Glomerular visceral epithelial cell (primary cell): ENCODE results near the gene DYNLL2.
"Not testable (repeated sequence)": the region's sequence is repeated elsewhere in the genome, so short reads cannot be mapped to it uniquely, and the experiment has no call there.

Experiments used
- DNase-seq: peaks from one replicate; pipeline ENCODE4 v3.0.0-alpha.2; 2016; ENCODE audit errors: extremely low spot score

DYNLL2 gene

DNA sequence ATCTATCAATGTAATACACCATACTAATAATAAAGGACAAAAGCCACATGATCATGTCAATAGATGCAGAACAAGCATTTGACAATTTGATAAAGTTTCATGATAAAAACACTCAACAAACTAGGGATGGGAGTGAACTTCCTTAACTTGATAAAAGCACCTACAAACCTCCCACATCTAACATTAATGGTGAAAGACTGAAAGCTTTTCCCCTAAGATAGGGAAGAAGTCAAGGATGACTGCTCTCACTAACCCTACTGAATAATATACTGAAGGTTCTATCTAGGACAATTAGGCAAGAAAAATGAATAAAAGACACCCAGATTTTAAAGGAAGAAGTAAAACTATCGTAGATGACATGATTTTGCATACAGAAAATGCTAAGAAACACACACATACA, 10.4 kb upstream of the DYNLL2 start:
- DNase-seq = no peak

DNA sequence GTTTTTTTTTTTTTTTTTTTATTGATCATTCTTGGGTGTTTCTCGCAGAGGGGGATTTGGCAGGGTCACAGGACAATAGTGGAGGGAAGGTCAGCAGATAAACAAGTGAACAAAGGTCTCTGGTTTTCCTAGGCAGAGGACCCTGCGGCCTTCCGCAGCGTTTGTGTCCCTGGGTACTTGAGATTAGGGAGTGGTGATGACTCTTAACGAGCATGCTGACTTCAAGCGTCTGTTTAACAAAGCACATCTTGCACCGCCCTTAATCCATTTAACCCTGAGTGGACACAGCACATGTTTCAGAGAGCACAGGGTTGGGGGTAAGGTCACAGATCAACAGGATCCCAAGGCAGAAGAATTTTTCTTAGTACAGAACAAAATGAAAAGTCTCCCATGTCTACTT, 10.0 kb upstream of the DYNLL2 start:
- not testable (repeated sequence) for DNase-seq

DNA sequence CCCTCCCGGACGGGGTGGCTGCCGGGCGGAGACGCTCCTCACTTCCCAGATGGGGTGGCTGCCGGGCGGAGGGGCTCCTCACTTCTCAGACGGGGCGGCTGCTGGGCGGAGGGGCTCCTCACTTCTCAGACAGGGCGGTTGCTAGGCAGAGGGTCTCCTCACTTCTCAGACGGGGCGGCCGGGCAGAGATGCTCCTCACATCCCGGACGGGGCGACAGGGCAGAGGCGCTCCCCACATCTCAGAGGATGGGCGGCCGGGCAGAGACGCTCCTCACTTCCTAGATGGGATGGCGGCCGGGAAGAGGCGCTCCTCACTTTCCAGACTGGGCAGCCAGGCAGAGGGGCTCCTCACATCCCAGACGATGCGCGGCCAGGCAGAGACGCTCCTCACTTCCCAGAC, 8.8 kb upstream of the DYNLL2 start:
- DNase-seq = not testable (repeated sequence)

GRCh38 chr17:58079300-58080033, 3.8 kb upstream of the DYNLL2 start:
- no peak for DNase-seq

GRCh38 chr17:58081646-58082340, 1.4 kb upstream of the DYNLL2 start:
- DNase-seq = no peak

DNA sequence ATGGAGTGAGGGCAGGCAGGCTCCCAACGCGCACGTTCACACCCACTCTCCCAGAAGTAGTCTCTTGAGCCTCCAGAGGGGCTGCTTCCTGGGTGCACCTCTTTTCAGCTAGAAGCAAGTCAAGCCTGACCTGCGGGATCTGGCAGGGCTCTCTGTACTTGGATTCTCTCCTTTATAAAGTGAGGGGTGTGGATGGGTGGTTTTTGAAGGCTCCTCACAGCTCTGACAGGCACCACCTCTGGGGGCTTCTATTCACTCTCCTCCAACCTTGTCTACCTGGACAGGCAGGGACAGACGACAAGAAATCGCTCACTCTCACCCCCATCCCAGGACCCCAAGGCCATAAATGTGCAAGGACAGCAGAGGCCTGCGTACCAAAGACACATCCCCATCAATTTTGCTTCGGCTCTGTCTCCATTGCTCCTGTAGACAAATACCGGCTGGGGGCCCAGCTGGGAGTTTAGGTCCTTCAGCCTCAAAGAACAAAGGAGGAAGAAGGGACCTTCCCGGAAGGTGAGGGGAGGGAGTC, 814 bp upstream of the DYNLL2 start:
- no peak for DNase-seq

GRCh38 chr17:58083491-58084316, 485 bp downstream of the DYNLL2 start:
- DNase-seq = peak; percentile 61

GRCh38 chr17:58084317-58084981, 1.2 kb downstream of the DYNLL2 start:
- DNase-seq = peak; percentile 39

GRCh38 chr17:58085039-58085715, 2.0 kb downstream of the DYNLL2 start:
- no peak for DNase-seq

GRCh38 chr17:58086953-58087352, 3.7 kb downstream of the DYNLL2 start:
- DNase-seq = no peak

DNA sequence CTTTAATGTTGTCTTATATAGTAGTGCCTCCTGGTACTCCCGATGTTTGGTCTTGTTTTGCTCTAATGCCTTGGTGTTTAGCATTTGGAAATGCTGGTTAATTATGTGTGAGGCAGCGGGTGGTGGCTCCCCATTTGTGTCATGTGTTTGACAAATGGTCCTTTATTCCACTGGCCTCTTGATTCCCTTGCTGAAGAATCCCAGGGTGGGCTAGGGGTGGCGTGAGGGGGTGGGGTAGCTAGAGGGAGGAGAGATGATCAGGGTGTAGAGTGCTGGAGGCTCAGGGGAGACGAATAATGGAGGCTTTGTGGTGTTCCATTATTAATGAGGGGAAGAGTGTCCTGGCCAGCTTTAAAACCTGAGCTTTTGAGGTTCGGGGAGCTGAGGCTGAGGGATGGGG, 5.4 kb downstream of the DYNLL2 start:
- DNase-seq = no peak

DNA sequence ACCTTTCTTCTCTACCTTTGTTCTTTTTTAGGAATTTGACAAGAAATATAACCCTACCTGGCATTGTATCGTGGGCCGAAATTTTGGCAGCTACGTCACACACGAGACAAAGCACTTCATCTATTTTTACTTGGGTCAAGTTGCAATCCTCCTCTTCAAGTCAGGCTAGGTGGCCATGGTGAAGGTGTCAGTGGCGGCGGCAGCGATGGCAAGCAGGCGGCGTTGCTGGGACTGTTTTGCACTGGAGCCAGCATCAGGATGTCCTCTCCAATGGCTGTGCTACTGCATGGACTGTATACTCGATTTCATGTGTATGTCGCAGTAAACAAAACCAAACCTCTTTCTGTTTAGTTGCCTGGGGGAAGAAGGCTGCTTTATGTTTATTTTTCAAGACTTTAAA, 5.9 kb downstream of the DYNLL2 start:
- DNase-seq = no peak

DNA sequence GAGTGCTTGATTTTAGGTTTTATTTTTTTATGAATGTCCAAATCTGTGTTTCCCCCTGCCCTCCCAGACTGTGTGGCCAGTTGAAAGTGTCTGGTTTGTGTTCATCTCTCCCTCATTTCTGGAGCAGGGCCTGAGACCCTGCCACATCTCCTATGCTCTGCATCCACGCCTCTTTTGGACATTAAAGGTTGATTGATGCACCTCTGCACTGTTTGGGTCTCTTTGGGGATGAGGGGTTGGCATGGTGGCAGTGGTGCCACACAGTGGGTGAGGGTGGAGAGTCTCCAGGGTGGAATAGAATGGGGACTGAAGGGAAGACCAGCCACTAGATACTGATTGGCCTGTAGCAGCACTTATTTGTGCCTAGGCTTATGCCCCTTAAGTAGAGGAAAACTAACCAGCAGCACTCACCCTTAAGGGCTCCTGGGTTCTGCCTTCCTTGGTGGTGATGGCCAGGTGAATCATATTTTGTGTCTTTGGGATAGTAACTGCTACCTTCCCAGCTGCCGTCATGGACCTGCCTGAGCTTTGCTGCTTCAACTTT, 7.9 kb downstream of the DYNLL2 start:
- no peak for DNase-seq

DNA sequence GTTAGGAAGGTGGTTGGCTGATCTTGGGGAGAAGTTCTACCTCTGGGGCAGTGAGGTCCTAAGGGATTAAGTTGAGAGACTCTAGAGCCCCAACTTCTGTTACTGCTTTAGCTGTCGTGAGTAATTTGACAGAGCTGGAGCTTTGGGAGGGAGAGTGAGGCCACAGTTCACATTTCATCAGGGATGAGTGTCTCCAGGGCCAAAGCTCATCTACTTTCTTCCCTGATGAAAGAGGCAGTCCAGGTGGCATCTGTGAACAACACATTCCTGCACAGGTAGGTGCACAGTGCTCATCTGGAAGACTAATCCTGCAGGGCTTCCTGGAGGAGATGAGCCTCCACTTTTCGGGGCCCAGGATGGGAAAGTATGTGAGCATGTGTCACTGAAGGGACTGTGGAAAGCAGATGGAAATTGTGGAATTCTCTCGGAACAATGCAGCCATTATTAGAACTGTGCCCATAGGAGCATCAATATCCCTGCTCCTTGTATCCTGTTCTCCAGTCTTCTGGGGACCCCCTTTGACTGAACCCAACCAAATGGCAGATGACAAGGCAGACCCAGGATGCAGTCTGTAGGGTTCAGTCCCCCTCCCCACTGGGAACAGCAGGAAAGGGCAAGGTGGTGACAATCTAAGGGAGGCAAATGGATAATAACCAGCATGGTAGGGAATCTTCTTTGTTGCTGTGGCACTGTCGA, 9.0 kb downstream of the DYNLL2 start:
- no peak for DNase-seq

DNA sequence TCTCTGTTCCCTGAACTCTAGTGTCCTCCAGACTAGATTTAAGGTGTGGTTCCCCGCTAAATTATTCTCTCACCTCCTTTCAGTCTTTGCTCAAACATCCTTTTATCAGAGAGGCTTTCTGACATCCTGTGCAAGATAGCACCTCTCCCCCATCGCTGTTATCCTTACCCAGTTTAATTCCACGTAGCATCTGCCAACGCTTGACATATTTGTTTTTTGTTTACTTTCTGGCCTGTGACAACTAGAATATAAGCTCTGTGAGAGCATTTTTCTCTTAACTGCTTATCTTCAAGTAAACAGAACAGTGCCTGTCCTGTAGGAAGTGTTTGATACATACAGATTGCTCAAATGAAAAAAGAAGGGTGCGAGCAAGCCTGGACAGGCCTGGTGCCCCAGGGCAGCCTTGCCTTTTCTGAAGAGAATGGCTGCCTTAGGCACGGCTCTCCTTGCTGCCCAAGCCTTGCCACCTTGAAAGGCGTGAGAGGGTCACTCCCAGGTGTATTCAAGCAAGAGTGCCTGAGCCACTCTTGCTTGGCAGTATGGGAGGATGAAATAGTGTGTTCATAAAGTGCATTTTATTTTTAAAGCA, 9.7 kb downstream of the DYNLL2 start:
- no peak for DNase-seq

DNA sequence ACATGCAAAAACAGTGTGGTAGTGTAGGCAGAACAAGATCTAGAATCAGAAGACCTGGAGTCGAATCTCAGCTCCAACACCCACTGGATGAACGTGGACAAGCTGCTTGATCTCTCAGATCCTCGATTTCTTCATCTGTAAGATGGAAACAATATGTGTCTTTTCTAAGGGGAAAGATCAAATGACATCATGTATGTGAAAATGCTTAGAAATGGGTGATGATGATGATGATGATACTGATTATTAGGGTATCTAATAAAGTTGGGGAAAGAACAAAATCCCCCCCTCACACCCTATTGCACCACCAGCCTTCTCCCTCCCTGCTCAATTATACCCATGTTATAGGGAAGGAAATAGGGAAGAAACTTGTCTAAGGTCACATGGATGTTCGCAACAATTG, 10.9 kb downstream of the DYNLL2 start:
- no peak for DNase-seq

DNA sequence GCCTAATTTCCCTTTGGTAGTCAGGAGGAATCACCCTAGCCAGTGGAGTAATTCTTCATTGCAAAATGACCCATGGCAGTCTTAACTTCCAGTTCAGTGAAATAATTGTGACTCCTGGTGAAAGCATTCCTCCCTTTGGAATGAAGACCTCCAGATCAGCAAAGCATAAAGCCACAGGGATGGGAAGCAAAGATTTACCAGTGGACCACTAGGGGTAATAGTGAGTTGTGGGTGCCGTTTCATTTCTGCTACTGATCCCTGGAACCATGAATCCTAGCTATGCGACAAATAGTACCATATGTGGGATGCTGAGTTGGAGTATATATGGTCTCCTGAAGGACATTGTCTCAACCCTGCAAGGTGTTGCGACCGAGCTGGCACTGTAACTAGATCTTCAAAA, 13.7 kb downstream of the DYNLL2 start:
- DNase-seq = peak; percentile 17

DNA sequence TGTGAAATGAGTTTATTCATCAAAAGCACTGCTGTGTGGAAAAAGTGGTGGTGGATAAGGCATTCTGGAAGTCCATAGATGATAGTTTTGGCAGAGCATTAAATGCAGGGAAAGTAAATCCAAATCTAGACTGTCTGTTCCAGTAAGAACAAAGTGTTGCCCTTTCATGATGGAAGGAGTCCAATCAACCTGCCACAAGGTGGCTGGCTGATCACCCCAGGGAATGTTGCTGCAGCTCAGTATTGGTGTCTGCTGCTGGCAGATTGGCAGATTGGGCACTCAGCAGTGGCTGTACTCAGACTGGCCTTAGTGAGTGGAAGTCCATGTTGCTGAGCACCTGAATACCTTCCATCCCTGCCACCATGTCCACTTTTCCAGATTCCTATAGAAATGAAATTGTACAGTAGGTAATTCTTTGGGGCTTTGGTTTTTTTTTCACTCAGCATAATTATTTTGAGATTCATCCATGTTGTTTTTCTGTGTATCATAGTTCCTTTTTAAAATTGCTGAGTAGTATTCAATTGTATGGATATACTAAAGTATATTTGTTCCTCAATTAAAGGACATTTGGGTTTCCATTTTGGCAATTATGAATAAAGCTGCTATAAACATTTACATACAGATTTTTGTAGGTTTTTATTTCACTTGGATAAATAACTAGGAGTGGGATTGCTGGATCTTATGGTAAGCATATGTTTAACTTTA, 14.3 kb downstream of the DYNLL2 start:
- DNase-seq = no peak

GRCh38 chr17:58100506-58100905, 17.3 kb downstream of the DYNLL2 start:
- DNase-seq = no peak
